HG03354 (cell line): ENCODE results near the gene NAA60.

ENCODE experiments used
- ATAC-seq: cut with Tn5 transposase; IDR thresholded peaks from one replicate; pipeline ENCODE4 v1.9.1; 2021; ENCODE audit warnings: mild to moderate bottlenecking; ENCODE audit not compliant: unreplicated experiment, poor library complexity, severe bottlenecking

The NAA60 gene

GRCh38 chr16:3480901-3481695 is 37.6 kb downstream of the NAA60 start:
- no peak for ATAC-seq

DNA sequence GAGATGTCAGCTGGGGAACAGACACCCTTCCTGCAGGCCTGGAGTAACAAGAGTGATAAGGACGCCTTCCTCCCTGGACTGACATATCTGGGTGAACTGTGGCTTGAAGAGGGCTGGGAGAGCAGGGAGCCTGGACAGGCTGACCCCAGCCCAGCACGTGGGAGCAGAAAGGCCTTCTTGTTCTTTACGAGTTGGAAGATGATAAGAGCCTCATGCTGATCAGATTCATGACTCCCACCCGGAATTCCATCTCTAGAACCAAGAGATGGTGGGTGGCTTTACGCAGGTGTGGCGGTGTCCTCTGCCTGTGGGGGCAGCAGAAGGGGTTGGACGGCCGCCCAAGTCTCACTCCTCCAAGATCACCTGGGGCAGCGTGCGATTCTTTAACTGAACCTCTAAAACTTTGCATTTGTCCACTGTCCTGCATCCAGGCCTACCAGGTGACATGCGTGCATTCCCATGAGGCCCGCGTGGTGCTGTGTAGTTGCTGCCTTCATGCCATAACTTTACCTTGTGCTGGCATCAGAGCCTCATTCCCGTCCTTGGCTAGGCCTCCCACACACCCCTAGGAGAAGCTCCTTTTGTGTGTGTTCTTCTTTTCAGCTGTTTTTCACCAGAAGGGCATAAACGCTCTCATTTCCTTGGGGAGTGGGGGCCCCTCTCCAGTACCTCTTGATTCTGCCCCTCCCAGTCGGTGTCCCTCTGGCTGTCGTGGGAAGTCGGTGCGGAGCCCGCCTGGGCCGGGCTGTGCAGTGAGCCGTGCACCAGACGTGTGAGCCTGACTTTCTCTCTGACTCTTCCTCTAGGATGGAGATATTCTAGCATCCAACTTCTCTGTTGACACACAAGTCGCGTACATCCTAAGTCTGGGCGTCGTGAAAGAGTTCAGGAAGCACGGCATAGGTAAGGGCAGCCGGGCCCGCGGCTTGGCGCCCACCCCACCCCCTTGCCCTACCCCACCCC is 38.5 kb downstream of the NAA60 start:
- no peak for ATAC-seq

DNA sequence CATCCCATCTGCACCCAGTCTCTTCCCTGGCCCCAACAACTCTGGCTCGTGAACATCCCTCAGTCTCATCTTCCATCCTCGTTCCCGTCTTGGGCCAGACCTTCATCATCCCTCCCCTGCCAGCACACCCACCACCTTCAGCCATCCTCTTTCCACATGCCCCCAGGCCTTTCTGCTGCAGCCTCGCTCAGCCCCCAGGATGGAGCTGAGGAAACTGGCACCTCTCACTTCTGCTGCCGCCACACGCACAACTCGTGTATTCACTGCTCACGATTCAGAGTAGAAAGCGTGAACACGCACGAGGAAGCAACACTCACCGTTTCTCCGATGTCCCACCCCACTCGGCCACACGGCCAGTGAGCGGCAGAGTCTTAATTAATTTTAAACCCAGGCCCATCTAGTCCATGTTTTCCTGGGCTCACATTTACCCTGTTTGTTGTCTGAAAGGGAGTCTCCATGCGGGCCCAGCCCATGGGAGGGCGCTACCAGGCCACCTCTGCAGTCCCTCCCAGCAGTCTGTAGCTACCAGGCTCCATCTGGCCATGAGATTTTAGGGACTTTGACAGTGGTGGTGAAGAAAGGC is 39.3 kb downstream of the NAA60 start:
- ATAC-seq = no peak

DNA sequence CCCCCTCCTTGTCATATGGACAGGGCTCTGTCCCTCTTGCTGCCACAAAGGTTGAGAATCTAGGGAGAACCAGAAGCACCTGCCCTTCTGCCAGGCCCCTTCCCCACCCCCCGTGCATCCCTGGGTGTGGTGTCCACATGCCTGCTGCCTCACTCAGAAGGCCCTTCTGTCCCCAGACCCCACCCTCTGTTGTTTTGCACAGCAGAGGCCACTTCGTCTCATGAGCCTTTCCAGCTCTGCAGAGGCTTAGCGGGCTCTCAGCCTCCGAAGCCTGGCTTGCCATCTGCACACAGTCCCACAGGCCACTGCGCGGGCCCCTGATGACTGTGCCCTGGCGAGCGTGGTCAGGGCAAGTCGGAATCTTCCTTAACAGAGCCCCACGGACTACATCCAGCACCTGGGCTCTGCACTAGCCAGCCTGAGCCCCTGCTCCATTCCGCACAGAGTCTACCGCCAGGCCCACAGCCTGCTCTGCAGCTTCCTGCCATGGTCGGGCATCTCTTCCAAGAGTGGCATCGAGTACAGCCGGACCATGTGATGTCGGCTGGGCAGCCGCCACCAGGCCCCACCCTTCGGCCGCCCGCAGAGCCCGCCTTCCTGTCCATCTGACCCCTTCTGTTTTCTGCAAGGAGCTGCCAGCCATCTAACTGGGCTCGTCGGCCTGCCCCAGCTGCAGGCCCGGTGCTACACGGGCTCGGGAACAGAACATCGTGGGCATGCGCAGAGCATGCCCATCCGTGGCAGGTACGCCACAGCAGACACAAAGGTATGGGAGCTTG is 41.0 kb downstream of the NAA60 start:
- no peak for ATAC-seq

GRCh38 chr16:3485097-3485745 is 41.7 kb downstream of the NAA60 start:
- ATAC-seq = no peak

GRCh38 chr16:3485821-3486505 is 42.5 kb downstream of the NAA60 start:
- no peak for ATAC-seq

GRCh38 chr16:3486506-3487215 is 43.2 kb downstream of the NAA60 start:
- no peak for ATAC-seq

DNA sequence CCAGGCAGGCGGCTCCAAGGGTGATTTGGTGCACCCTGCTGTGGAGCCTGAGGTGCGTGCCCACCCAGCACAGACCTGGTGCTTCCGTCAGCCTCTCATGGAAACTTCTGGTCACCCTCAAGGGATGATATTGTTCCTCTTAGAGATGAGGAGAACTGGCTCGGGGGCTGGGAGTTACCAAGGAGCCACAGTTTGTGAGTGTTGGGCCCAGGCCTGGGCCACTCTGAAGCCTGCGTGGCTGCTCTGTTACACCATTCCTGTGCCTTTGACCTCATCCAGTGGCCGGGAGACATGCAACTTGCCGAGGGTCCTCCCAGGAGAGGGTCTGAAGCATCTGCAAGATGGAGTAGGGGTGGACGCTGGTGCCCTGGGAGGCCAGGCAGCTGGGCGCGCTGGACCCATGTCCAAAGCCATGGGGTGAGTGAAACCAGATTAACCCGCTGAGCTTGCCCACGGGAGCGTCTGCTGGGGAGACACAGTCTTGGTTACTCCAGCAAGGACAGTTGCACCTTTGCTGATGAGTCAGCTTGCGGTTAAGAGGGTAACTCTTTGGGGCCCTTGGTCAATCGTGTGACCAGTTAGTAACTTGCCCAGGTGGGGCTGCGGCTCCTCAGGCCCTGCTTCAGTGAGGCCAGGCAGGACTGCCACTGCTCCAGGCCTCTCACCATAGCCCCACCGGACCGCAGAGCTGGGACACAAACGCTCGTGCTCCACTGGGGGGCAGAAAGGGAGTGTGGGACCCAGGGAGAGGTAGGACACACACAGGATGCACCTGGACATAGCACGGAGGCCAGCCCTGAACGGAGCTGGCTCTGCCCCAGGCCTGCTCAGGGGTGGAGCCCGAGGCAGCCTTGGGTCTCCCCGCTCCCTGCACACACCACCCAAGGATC is 44.3 kb downstream of the NAA60 start:
- no peak for ATAC-seq

DNA sequence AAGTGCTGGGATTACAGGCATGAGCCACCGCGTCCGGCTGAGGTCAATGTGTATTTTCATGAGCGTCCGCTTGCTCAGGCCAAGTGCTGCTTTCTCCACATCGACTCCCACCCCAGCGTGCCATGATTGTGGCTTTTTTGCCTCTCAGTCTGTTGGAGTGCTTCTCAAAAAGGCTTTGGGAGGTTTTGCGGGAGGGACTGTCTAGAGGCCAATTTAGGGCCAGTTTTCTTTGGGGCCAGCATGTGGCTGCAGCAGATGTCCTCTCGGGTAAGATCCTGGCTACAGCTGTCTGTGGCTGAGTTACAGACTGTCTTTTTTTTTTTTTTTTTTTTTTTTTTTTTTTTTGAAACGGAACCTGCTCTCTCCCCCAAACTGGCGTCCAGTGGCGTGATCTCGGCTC is 45.3 kb downstream of the NAA60 start:
- no peak for ATAC-seq

GRCh38 chr16:3490911-3491629 is 47.6 kb downstream of the NAA60 start:
- ATAC-seq = no peak

GRCh38 chr16:3492356-3492755 is 48.9 kb downstream of the NAA60 start:
- ATAC-seq = no peak

DNA sequence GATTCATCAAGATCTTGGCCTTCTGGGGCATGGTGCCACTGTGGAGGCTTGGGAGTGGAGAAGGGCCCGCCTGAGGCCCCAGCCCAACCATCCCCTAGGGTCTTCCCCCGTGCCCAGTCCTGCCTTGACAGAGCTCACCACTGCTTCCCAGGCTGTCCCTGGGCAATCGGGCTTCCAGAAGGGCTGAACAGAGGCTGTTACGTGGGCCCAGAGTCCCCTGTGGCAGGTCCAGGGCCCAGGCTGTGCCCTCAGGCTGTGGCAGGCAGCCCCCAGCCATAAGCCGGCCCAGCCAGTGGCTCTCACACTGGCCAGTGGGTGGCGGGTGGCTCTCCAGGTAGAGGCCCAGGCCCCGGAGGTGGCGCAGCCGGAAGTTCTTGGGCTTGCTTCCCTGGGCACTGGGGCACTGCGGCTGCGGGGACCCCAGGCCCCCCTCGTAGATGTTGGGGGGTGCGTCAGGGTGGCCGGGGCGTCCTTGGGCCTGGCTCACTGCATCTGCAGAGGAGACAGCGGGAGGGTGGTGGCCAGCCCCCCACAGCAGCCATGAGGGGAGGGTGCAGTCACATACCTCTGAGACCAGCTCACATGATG is 51.0 kb downstream of the NAA60 start:
- ATAC-seq = no peak

DNA sequence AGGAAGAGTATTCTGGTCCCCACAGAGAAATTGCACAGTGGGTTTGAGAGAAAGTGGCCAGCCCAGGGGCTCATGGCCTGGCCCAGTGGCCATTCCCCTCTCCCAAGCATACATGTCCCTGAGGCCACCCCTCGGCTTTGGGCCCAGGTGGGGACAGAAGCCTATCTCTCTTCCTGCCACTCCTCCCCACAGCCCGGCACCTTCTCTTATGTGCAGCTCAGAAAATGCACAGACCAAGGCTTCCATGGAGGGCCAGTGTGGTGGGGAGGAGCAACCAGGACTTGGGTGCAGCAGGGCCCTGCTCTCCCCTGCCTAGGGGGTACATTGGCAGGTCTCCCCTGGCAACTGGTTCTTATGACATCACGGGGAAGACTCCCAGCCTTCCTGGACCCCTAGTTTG is 51.7 kb downstream of the NAA60 start, which contains the start of gene C16orf90:
C16orf90 (minus strand) TSS at position 314 of the 400 bp plus-strand sequence; CDS start at position 246, 68 bp downstream.
- ATAC-seq = no peak

GRCh38 chr16:3496386-3496785 is 52.9 kb downstream of the NAA60 start:
- ATAC-seq = no peak

GRCh38 chr16:3497771-3498170 is 54.3 kb downstream of the NAA60 start:
- ATAC-seq = no peak

GRCh38 chr16:3498988-3499387 is 55.5 kb downstream of the NAA60 start:
- ATAC-seq = no peak
